HFFc6 (cell line): ENCODE results near the gene DNAI7. TPM values are rescaled to one million over a fixed set of nuclear protein-coding genes. Genes with fewer than 3 reads are reported as not detected.
A peak's percentile ranks its signal among the peaks of the same experiment; 100 is the strongest.

Source experiments
- DNase-seq: peaks from one replicate; pipeline ENCODE4 v3.0.0-alpha.2; 2018
- H3K27ac Mint-ChIP-seq: 2 replicates; pipeline ENCODE4 v1.8.0; 2020; ENCODE audit warnings: mild to moderate bottlenecking, mixed read lengths
- H3K27me3 Mint-ChIP-seq: 2 replicates; pipeline ENCODE4 v1.8.0; 2021; ENCODE audit warnings: mild to moderate bottlenecking, moderate library complexity, mixed read lengths; ENCODE audit not compliant: insufficient read depth
- H3K36me3 Mint-ChIP-seq: 2 replicates; pipeline ENCODE4 v1.8.0; 2021; ENCODE audit warnings: low read depth, mixed read lengths
- H3K4me1 Mint-ChIP-seq: 2 replicates; pipeline ENCODE4 v1.8.0; 2020; ENCODE audit warnings: low read depth, mixed read lengths
- H3K4me3 Mint-ChIP-seq: 2 replicates; pipeline ENCODE4 v1.8.0; 2020; ENCODE audit warnings: mild to moderate bottlenecking, moderate library complexity, mixed read lengths
- H3K9me3 Mint-ChIP-seq: 2 replicates; pipeline ENCODE4 v1.8.0; 2020; ENCODE audit warnings: mild to moderate bottlenecking, mixed read lengths
- total RNA-seq, 6 experiments: library from RNA; stranded (reverse); fragmentation: NEBNext Ultra II Directional; extraction: Animal tissue kit (Norgen Biotek cat#: 25700); gene quantifications; 2 replicates in 1 of 6; 3 replicates in 5 of 6; pipeline ENCODE4 v1.2.3, GENCODE V29; 2021
- TF ChIP-seq, protein P1 (sequence below): fragments of 200-600 bp; sonication (generic); IDR thresholded peaks from 2 replicates; pipeline ENCODE4 v1.5.0; 2021; ENCODE audit warnings: antibody characterized with exemption, mild to moderate bottlenecking

The DNAI7 gene
- total RNA-seq, 6 experiments from 2014 or later: 0.16 to 0.48 (median 0.30) TPM; not detected in 2

DNA sequence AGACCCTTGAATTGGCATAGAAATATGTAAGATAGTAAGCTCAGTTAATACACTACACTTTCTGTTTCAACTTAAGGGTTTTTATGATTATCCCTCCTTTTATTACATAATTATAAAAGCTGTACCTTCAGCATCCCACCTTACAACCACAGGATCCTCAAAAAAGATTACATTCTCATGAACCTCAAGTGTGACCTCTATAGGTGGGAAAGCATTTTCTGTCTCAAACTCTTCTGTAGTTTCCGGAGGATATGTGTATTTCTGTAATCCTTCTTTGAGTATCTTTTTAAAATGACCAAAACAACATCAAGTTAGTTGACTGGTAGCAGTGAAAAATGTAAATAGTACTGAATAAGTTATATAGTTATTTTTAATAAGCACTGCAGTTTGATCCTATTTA is 75.9 kb downstream of the DNAI7 start:
- Mint-ChIP-seq H3K27ac (no peak overlapping the region), H3K9me3 (no peaks in the 10 kb centered on the region), H3K36me3 (no peaks in the 10 kb centered on the region), H3K4me3 (no peak overlapping the region), H3K4me1 (peaks cover 5% of the 10 kb centered on the region; the same call in 1 of the 2 replicates), H3K27me3 (peaks cover 2% of the 10 kb centered on the region)
- DNase-seq: no peak
- TF ChIP-seq, protein P1, sequence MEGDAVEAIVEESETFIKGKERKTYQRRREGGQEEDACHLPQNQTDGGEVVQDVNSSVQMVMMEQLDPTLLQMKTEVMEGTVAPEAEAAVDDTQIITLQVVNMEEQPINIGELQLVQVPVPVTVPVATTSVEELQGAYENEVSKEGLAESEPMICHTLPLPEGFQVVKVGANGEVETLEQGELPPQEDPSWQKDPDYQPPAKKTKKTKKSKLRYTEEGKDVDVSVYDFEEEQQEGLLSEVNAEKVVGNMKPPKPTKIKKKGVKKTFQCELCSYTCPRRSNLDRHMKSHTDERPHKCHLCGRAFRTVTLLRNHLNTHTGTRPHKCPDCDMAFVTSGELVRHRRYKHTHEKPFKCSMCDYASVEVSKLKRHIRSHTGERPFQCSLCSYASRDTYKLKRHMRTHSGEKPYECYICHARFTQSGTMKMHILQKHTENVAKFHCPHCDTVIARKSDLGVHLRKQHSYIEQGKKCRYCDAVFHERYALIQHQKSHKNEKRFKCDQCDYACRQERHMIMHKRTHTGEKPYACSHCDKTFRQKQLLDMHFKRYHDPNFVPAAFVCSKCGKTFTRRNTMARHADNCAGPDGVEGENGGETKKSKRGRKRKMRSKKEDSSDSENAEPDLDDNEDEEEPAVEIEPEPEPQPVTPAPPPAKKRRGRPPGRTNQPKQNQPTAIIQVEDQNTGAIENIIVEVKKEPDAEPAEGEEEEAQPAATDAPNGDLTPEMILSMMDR: peak; percentile 19

DNA sequence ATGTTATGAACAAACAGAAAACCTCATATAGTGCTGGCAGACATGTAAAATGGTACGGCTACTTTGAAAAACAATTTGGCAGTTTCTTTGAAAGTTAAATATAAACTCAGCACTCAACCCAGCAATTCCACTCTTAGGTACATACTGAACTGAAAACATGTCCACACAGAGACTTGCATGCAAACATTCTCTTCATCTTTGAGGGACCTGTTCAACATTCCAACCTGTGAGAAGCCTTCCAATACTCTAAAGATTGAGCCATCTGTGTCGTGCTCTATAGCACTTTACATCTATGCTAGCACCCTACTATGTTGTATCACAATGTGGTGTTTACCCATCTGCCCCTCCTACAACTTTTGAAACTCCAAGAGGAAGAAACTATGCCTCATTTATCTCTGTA is 79.3 kb downstream of the DNAI7 start:
- Mint-ChIP-seq H3K9me3 (no peaks in the 10 kb centered on the region), H3K4me3 (no peak overlapping the region)
- TF ChIP-seq, protein P1: no peak

DNA sequence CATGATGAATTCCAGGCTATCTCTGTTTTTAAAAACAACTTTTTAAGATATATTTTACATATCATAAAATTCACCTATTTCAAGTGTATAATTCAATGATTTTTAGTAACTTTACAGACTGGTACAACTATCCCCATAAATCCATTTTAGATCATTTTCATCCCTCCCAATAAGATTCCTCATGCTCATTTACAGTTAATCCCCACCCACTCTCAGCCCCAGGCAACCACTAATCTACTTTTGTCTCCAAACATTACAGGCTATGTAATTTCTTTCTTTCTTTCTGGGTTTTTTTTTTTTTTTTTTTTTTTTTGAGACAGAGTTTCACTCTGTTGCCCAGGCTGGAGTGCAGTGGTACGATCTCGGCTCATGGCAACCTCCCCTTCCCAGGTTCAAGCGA is 81.3 kb downstream of the DNAI7 start:
- H3K27me3 Mint-ChIP-seq: peaks cover 4% of the 10 kb centered on the region
- H3K27ac Mint-ChIP-seq: no peak overlapping the region
- no peak for DNase-seq
- H3K4me3 Mint-ChIP-seq: no peak overlapping the region
- H3K36me3 Mint-ChIP-seq: no peaks in the 10 kb centered on the region
- H3K4me1 Mint-ChIP-seq: no peaks in the 10 kb centered on the region
- H3K9me3 Mint-ChIP-seq: no peaks in the 10 kb centered on the region
- TF ChIP-seq, protein P1: no peak

More for the DNA sequence above, 79.3 kb downstream of the DNAI7 start:
- no peaks in the 10 kb centered on the region for H3K4me1 Mint-ChIP-seq
- H3K36me3 Mint-ChIP-seq: no peaks in the 10 kb centered on the region
- DNase-seq: no peak
- H3K27me3 Mint-ChIP-seq: peaks cover 2% of the 10 kb centered on the region
- no peak overlapping the region for H3K27ac Mint-ChIP-seq

DNA sequence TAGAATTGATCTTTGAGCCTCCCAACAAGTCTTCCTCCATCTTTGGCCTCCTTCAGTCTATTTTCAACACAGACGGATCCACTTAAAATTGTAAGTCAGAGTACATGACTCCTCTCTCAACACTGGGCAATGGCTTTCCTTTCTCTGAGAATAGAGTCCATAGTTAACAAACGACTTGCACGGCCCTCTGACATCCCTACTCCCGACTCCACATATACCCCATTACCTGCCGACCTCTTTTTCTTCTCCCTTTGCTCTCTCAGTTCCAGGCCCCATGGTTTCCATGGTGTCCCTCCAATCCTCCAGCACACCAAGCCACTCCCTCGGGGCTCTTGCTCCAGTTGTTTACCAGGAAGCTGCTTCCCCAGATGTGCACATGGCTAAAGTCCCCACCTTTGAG is 84.7 kb downstream of the DNAI7 start:
- Mint-ChIP-seq H3K27me3 (peaks cover 10% of the 10 kb centered on the region), H3K4me3 (no peak overlapping the region), H3K27ac (no peak overlapping the region), H3K36me3 (no peaks in the 10 kb centered on the region), H3K9me3 (no peaks in the 10 kb centered on the region), H3K4me1 (no peaks in the 10 kb centered on the region)
- no peak for DNase-seq
- TF ChIP-seq, protein P1: no peak

DNA sequence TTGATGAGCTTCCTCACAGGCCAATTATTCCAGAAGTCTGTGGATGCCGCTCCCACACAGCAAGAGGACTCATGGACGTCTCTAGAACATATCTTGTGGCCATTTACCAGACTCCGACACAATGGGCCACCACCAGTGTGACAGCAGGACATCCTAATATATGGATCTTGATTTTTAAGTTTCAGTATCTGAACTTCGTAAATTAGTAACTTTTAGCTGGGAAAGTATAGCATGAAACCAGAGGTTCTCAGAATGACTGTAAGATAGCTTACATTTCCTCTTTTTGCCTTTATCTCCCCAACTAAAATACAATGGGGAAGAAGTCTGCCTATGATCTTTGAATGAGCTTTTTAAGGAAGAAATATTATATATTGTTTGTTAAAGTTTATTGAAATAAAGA is 87.0 kb downstream of the DNAI7 start:
- H3K9me3 Mint-ChIP-seq: no peaks in the 10 kb centered on the region
- DNase-seq: no peak
- TF ChIP-seq, protein P1: no peak
- H3K4me3 Mint-ChIP-seq: no peak overlapping the region
- no peaks in the 10 kb centered on the region for H3K36me3 Mint-ChIP-seq
- H3K27ac Mint-ChIP-seq: no peak overlapping the region
- peaks cover 10% of the 10 kb centered on the region for H3K27me3 Mint-ChIP-seq
- H3K4me1 Mint-ChIP-seq: no peaks in the 10 kb centered on the region

DNA sequence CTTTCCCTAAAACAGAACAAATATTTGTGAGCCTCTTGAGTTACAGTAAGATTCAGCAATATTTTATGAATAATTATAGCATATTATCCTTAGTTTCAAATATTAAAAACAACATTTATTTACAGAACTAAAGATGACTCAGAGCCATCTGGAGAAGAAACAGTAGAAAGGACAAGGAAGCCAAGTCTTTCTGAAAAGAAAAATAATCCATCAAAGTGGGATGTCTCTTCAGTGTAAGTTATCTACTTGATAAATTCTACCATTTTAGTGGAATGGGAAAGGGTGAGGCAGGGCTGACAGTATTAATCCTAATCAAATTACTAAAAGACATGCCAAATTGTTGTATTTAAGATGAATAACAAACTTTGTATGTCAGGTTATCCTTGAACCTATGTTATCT is 88.1 kb downstream of the DNAI7 start:
- Mint-ChIP-seq H3K4me1 (no peaks in the 10 kb centered on the region), H3K27ac (no peak overlapping the region), H3K4me3 (no peak overlapping the region), H3K9me3 (no peaks in the 10 kb centered on the region), H3K27me3 (peaks cover 13% of the 10 kb centered on the region), H3K36me3 (no peaks in the 10 kb centered on the region)
- no peak for DNase-seq
- TF ChIP-seq, protein P1: no peak
